Adrenal gland (tissue), 12 donors: ENCODE measurements around the gene RRM1. TPM values are rescaled to one million over a fixed set of nuclear protein-coding genes. Genes with fewer than 3 reads are reported as not detected.
A peak's percentile ranks its signal among the peaks of the same experiment; 100 is the strongest.
"Not testable (repeated sequence)": the region's sequence is repeated elsewhere in the genome, so short reads cannot be mapped to it uniquely, and the experiment has no call there.

Experiments
- DNase-seq, 7 donors: peaks; one replicate each; pipeline ENCODE4 v3.0.0-alpha.2; 2019 to 2020
- H3K27ac ChIP-seq, 5 donors: fragments of 200-600 bp; sonication (generic) in 4 of 5; 1 replicate in 3 of 5; 2 replicates in 2 of 5; pipeline versions ENCODE4 v1.5.1 to v1.8.0; 2016 to 2020; ENCODE audit warnings: mild to moderate bottlenecking in 1 of 5
- H3K27me3 ChIP-seq: fragments of 200-600 bp; 2 replicates; pipeline ENCODE4 v1.8.0; 2021
- H3K36me3 ChIP-seq, 2 donors: fragments of 200-600 bp; replicated peaks in 1 of 2; 1 replicate in 1 of 2; 2 replicates in 1 of 2; pipeline versions ENCODE4 v1.5.1 to v1.8.0; 2018 to 2022
- H3K4me1 ChIP-seq, 2 donors: fragments of 200-600 bp; replicated peaks in 1 of 2; 1 replicate in 1 of 2; 2 replicates in 1 of 2; pipeline versions ENCODE4 v1.5.1 to v1.8.0; 2018 to 2021
- H3K4me3 ChIP-seq, 4 donors: fragments of 200-600 bp; sonication (generic) in 3 of 4; one replicate each; pipeline ENCODE4 v1.5.1; 2016 to 2018
- H3K9me3 ChIP-seq, 3 donors: fragments of 200-600 bp; sonication (generic) in 1 of 3; replicated peaks in 1 of 3; 1 replicate in 2 of 3; 2 replicates in 1 of 3; pipeline versions ENCODE4 v1.5.1 to v1.8.0; 2016 to 2021
- POLR2A ChIP-seq, 2 donors: fragments of 450-650 bp; IDR thresholded peaks; one replicate each; pipeline ENCODE4 v1.6.1; 2017; ENCODE audit warnings: antibody characterized with exemption in 2 of 2, mild to moderate bottlenecking in 2 of 2, moderate library complexity in 1 of 2
- WGBS, 4 donors: extraction: QIAGEN DNeasy Blood & Tissue Kit in 2 of 4; methylation state at CpG; one replicate each; pipeline versions ENCODE4 v1.1.5 to v1.1.7; 2013 to 2017; 5-methylcytosine and 5-hydroxymethylcytosine counted together
- intact Hi-C, 2 donors: fragments of 100-400 bp; cut with DNase I; formaldehyde crosslinking; loops; one replicate each; pipeline versions ENCODE4 v1.14.1 to v1.15.0; 2022 to 2023
- polyA plus RNA-seq, 3 donors: library from polyadenylated mRNA; stranded (reverse); fragments of 200-250 nt in 2 of 3; fragments of 350-450 nt in 1 of 3; fragmentation: Illumina TruSeq in 1 of 3; extraction: RNeasy Lipid Tissue Mini Kit (QIAGEN cat#74804) in 1 of 3; gene quantifications; one replicate each; pipeline ENCODE4 v1.2.3, GENCODE V29; 2013 to 2014
- total RNA-seq, 9 donors: library from RNA; depleted of rRNA in 4 of 9; stranded (reverse); fragments of >200 nt in 4 of 9; fragments of 120-200 nt in 1 of 9; fragmentation: NEBNext Ultra II Directional in 1 of 9; extraction: Animal tissue kit (Norgen Biotek cat#: 25700) in 1 of 9; gene quantifications; one replicate each; pipeline versions ENCODE4 v1.1.0 to v1.2.4, GENCODE V29; 2013 to 2023
- TF ChIP-seq, protein P1 (sequence below), 6 experiments: fragments of 450-650 bp in 4 of 6; fragments of 200-600 bp in 2 of 6; sonication (generic) in 1 of 6; IDR thresholded peaks; 1 replicate in 5 of 6; 2 replicates in 1 of 6; pipeline versions ENCODE4 v1.5.1 to v1.8.0; 2016 to 2021; ENCODE audit warnings: antibody characterized with exemption in 6 of 6, mild to moderate bottlenecking in 2 of 6, moderate library complexity in 1 of 6
- donor health status: healthy with polysubstance abuse.
- donor health status: Bipolar disorder and iron deficiency.
- donor health status: DM: yes; HTN: yes; CAD: no.
- donor health status: DM: no; HTN: no; CAD: no.
- donor health status: DM: no; HTN: no; CAD: no.
- donor health status: DM: yes; HTN: yes; CAD: no.

Gene RRM1
- total and polyA plus RNA-seq, 12 donors: 7.2 to 99.3 (median 58.8) TPM

DNA sequence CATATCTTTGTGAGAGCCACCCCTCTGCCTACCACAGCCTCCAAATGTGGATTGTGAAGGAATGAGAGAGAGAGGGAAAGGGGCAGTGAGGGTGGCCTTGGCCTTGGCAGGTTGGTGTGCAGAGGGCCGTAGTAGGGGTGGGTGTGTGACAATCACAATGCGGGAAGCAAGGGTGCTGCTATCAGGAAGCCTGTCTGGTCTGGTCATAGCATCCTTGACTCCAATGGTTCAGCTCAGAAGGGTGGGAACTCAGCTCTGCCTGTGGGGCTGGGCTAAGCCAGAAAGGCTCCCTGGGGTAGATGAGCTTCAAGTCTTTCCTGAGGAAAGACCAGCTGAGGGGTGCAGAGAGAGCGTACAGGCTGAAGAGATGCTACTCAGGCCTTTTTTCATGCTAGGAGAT, 72.7 kb downstream of the RRM1 start:
- no peaks in the 10 kb centered on the region for H3K9me3 ChIP-seq
- H3K36me3 ChIP-seq: no peaks in the 10 kb centered on the region
- TF ChIP-seq, protein P1, sequence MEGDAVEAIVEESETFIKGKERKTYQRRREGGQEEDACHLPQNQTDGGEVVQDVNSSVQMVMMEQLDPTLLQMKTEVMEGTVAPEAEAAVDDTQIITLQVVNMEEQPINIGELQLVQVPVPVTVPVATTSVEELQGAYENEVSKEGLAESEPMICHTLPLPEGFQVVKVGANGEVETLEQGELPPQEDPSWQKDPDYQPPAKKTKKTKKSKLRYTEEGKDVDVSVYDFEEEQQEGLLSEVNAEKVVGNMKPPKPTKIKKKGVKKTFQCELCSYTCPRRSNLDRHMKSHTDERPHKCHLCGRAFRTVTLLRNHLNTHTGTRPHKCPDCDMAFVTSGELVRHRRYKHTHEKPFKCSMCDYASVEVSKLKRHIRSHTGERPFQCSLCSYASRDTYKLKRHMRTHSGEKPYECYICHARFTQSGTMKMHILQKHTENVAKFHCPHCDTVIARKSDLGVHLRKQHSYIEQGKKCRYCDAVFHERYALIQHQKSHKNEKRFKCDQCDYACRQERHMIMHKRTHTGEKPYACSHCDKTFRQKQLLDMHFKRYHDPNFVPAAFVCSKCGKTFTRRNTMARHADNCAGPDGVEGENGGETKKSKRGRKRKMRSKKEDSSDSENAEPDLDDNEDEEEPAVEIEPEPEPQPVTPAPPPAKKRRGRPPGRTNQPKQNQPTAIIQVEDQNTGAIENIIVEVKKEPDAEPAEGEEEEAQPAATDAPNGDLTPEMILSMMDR (IDR thresholded peaks at IDR 0.05): no peak
- no peak for TF ChIP-seq POLR2A (IDR thresholded peaks at IDR 0.05)
- 89 to 100% (median 95%) methylated on average over 3 of the region's 3 CpGs for WGBS, 4 donors
- H3K4me1 ChIP-seq: no peaks in the 10 kb centered on the region
- intact Hi-C loops: no loop called here
- DNase-seq: no peak
- no peaks in the 10 kb centered on the region for H3K27me3 ChIP-seq
- no peak overlapping the region for H3K27ac ChIP-seq
- no peak overlapping the region for H3K4me3 ChIP-seq

GRCh38 chr11:4167758-4168157, 73.2 kb downstream of the RRM1 start:
- H3K36me3 ChIP-seq: no peaks in the 10 kb centered on the region
- DNase-seq: peak in 1 of 7 donors; percentile 37
- no peak overlapping the region for H3K27ac ChIP-seq
- H3K4me3 ChIP-seq: no peak overlapping the region
- no peaks in the 10 kb centered on the region for H3K4me1 ChIP-seq
- no peaks in the 10 kb centered on the region for H3K9me3 ChIP-seq
- intact Hi-C loops: no loop called here
- WGBS, 4 donors: 77 to 93% (median 89%) methylated on average over 5 to 7 of the region's 7 CpGs
- TF ChIP-seq, protein P1 (IDR thresholded peaks at IDR 0.05): no peak
- TF ChIP-seq POLR2A (IDR thresholded peaks at IDR 0.05): no peak
- no peaks in the 10 kb centered on the region for H3K27me3 ChIP-seq

- H3K27ac ChIP-seq: not testable (repeated sequence)
Observed at GRCh38 chr11:4175620-4176350, 81.2 kb downstream of the RRM1 start.

DNA sequence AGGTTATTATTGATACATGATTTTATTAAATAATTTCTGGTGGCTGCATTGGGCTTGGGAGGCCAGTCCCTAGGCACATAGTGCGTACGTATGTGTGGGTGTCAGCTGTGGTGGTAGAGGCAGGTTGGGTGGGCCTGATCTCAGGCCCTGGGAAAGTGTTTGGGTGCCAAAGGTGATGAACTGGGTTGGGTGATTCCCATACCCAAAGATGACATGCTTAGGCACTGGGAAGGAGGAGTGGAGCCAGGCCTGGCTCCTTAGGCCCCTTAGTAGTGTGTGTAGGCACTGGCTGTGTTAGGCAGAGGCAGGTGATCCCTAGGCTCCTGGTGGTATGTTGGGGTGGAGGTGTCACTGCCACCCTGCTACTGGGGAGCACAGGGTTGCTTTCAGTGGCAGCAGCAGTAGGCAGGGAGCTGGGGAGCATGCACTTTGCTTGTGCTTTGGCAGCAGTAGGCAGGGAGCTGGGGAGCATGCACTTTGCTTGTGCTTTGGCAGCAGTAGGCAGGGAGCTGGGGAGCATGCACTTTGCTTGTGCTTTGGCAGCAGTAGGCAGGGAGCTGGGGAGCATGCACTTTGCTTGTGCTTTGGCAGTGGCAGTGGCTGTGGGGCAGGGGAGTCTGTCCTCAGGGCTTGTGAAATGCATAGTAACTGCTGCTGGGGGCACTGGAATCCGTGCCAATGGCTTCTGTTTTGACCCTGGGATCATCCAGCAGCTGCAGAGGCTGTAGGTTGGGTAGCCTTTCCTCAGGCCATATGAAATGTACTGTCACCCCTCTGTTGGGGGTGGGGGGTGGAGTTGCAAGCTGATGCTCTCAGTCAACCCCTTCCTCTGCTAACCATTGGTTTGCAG, 84.4 kb downstream of the RRM1 start:
- DNase-seq: no peak
- Histone ChIP-seq H3K4me3 (no peak overlapping the region), H3K9me3 (no peaks in the 10 kb centered on the region), H3K36me3 (no peaks in the 10 kb centered on the region), H3K27me3 (no peaks in the 10 kb centered on the region), H3K4me1 (no peaks in the 10 kb centered on the region), H3K27ac (no peak overlapping the region)
- TF ChIP-seq, protein P1 (IDR thresholded peaks at IDR 0.05): no peak
- TF ChIP-seq POLR2A (IDR thresholded peaks at IDR 0.05): no peak
- intact Hi-C loops: no loop called here
- 63 to 66% (median 64%) methylated on average over 3 of the region's 3 CpGs for WGBS, 4 donors

More at GRCh38 chr11:4175620-4176350, 81.2 kb downstream of the RRM1 start:
- intact Hi-C loops, H3K4me3 ChIP-seq, H3K9me3 ChIP-seq, H3K27me3 ChIP-seq, H3K36me3 ChIP-seq, H3K4me1 ChIP-seq, DNase-seq: not testable (repeated sequence)
- 79 to 84% (median 82%) methylated on average over 22 to 30 of the region's 33 CpGs for WGBS, 4 donors
